Inferior parietal cortex (tissue), 1 donor: Measurements from ENCODE around the gene CACNA1B.

Source experiments
- DNase-seq: peaks from one replicate; pipeline ENCODE4 v3.0.0-alpha.2; 2016; ENCODE audit errors: extremely low spot score

CACNA1B gene

GRCh38 chr9:137984520-137985257 is 107.1 kb downstream of the CACNA1B start:
- no peak for DNase-seq

GRCh38 chr9:137985637-137986071 is 108.1 kb downstream of the CACNA1B start:
- DNase-seq, result no peak

- no peak for DNase-seq
These were observed 108.9 kb downstream of the CACNA1B start for GRCh38 chr9:137986268-137987099.

GRCh38 chr9:137987244-137988030 is 109.9 kb downstream of the CACNA1B start:
- no peak for DNase-seq

- DNase-seq, result no peak
These were observed 110.5 kb downstream of the CACNA1B start for GRCh38 chr9:137988051-137988450.

GRCh38 chr9:137988701-137989100 is 111.1 kb downstream of the CACNA1B start:
- DNase-seq, result no peak

- DNase-seq, result no peak
These were observed 111.6 kb downstream of the CACNA1B start for GRCh38 chr9:137989156-137989555.

GRCh38 chr9:137989999-137990715 is 112.6 kb downstream of the CACNA1B start:
- no peak for DNase-seq

GRCh38 chr9:138003485-138004190 is 126.1 kb downstream of the CACNA1B start:
- no peak for DNase-seq

GRCh38 chr9:138006576-138007233 is 129.1 kb downstream of the CACNA1B start:
- DNase-seq, result no peak

GRCh38 chr9:138007566-138007917 is 130.0 kb downstream of the CACNA1B start:
- no peak for DNase-seq

- DNase-seq, result no peak
These were observed 130.6 kb downstream of the CACNA1B start for GRCh38 chr9:138007918-138008841.

- no peak for DNase-seq
These were observed 131.6 kb downstream of the CACNA1B start for GRCh38 chr9:138009016-138009802.

GRCh38 chr9:138009803-138010690 is 132.5 kb downstream of the CACNA1B start:
- no peak for DNase-seq

GRCh38 chr9:138010861-138011260 is 133.3 kb downstream of the CACNA1B start:
- DNase-seq, result no peak

- DNase-seq, result no peak
These were observed 134.4 kb downstream of the CACNA1B start for GRCh38 chr9:138011951-138012500.

- DNase-seq, result no peak
These were observed 135.7 kb downstream of the CACNA1B start for GRCh38 chr9:138013273-138013672.
